Common myeloid progenitor, CD34-positive (primary cell): Measurements from ENCODE around the gene UBR2.

Experiments used
- CTCF ChIA-PET: fragments of 350-600 bp; sonication (Branson Sonifier 250); formaldehyde crosslinking; loops from one replicate; lab custom pipeline; 2021; ENCODE audit warnings: antibody characterized with exemption; lab: Charles Lee
- POLR2A ChIA-PET: fragments of 350-600 bp; sonication (Branson Sonifier 250); formaldehyde crosslinking; loops from one replicate; lab custom pipeline; 2021; ENCODE audit warnings: antibody characterized with exemption; lab: Charles Lee
- DNase-seq, 3 donors: peaks; one replicate each; pipeline versions ENCODE4 v3.0.0 to v3.0.0-alpha.2; 2013
- H3K27ac ChIP-seq, 2 experiments: 1 replicate in 1 of 2; 2 replicates in 1 of 2; pipeline ENCODE4 v1.7.0; 2013; ENCODE audit warnings: inconsistent platforms in 2 of 2, low read length in 2 of 2, mild to moderate bottlenecking in 2 of 2, low read depth in 1 of 2, moderate library complexity in 1 of 2; ENCODE audit not compliant: severe bottlenecking in 2 of 2, insufficient read depth in 1 of 2, poor library complexity in 1 of 2
- H3K27me3 ChIP-seq, 5 experiments: replicated peaks in 2 of 5; 1 replicate in 3 of 5; 2 replicates in 2 of 5; pipeline versions ENCODE4 v1.6.1 to v1.7.0; 2013; ENCODE audit warnings: low read length in 4 of 5, mild to moderate bottlenecking in 2 of 5, moderate library complexity in 2 of 5, inconsistent platforms in 1 of 5; ENCODE audit not compliant: insufficient read depth in 5 of 5, control insufficient read depth in 4 of 5
- H3K36me3 ChIP-seq, 4 experiments: 1 replicate in 2 of 4; 2 replicates in 2 of 4; pipeline versions ENCODE4 v1.6.1 to v1.7.0; 2013; ENCODE audit warnings: low read length in 3 of 4, control low read depth in 1 of 4, mild to moderate bottlenecking in 1 of 4; ENCODE audit not compliant: control insufficient read depth in 4 of 4, insufficient read depth in 4 of 4
- H3K4me1 ChIP-seq, 4 experiments: 1 replicate in 3 of 4; 2 replicates in 1 of 4; pipeline versions ENCODE4 v1.6.1 to v1.7.1; 2013; ENCODE audit warnings: low read length in 3 of 4, mild to moderate bottlenecking in 3 of 4, control low read depth in 1 of 4, inconsistent platforms in 1 of 4, moderate library complexity in 1 of 4; ENCODE audit not compliant: control insufficient read depth in 4 of 4, insufficient read depth in 4 of 4; ENCODE audit errors: control extremely low read depth in 1 of 4
- H3K4me3 ChIP-seq, 7 experiments: 1 replicate in 4 of 7; 2 replicates in 3 of 7; pipeline versions ENCODE4 v1.5.1 to v1.7.0; 2013; ENCODE audit warnings: mild to moderate bottlenecking in 7 of 7, low read length in 6 of 7, moderate library complexity in 6 of 7, inconsistent platforms in 2 of 7, low read depth in 2 of 7, control low read depth in 1 of 7; ENCODE audit not compliant: insufficient read depth in 4 of 7, control insufficient read depth in 1 of 7; ENCODE audit errors: extremely low read depth in 1 of 7
- H3K9me3 ChIP-seq, 5 experiments: 1 replicate in 4 of 5; 2 replicates in 1 of 5; pipeline versions ENCODE4 v1.6.1 to v1.7.1; 2013; ENCODE audit warnings: low read length in 4 of 5, mild to moderate bottlenecking in 2 of 5, inconsistent platforms in 1 of 5, low read depth in 1 of 5, moderate library complexity in 1 of 5; ENCODE audit not compliant: control insufficient read depth in 4 of 5, insufficient read depth in 2 of 5; ENCODE audit errors: control extremely low read depth in 1 of 5
- WGBS: methylation state at CpG from one replicate; pipeline ENCODE4 v1.1.5; 2013; ENCODE audit not compliant: insufficient coverage; 5-methylcytosine and 5-hydroxymethylcytosine counted together

UBR2 gene

DNA sequence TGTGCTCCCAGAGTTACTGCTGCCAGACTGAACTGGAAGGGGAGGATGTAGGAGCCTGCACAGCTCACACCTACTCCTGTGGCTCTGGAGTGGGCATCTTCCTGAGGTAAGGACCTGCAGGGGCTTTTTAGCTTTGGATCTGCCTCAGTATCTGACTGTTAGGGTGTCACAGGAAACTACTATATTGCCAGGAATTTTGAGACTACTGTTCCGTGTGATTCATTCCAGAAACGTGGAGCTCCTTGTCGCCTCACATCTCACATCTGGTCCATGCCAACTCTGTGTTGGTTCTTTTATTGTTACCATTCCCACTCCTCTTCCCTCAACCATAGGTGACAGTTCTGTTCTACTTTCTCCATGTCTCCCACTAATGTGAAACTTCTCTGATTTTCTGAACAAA lies 124.5 kb downstream of the UBR2 start:
- H3K9me3 ChIP-seq, result no peaks in the 10 kb centered on the region
- WGBS, result 94% methylated on average over 3 of the region's 3 CpGs
- H3K36me3 ChIP-seq, result peaks cover 29 to 86% (median 62%) of the 10 kb centered on the region in 4 experiments
- no peaks in the 10 kb centered on the region for H3K27me3 ChIP-seq
- no peak overlapping the region for H3K4me3 ChIP-seq
- no peak for DNase-seq
- H3K27ac ChIP-seq, result no peak overlapping the region
- ChIA-PET CTCF (interaction anchor here (0.8 to 2.5 kb wide), 6 partner anchors 9 to 189 kb away, joined by 3 to 7 read pairs (median 4); no protein-coding TSS in a partner anchor), POLR2A (no interaction called here)
- H3K4me1 ChIP-seq, result no peaks in the 10 kb centered on the region

DNA sequence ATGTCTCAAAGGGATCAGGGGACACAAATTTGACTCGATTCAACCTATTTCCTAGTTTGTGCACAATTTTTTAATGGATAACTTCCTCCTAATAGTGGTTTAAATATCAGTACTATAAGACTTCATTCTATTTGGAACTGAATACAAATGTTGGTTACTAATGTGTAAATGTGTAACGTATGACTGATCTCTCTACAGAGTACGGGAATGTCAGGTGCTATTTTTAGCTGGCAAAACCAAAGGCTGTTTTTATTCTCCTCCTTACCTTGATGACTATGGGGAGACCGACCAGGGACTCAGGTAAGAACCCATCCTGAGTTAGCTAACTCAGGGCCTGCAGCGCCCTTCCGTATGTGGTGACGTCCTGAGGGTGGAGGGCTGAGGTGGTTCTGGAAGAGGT lies 125.5 kb downstream of the UBR2 start:
- Histone ChIP-seq H3K27ac (no peak overlapping the region), H3K4me1 (peaks cover 0 to 6% (median 1%) of the 10 kb centered on the region in 4 experiments), H3K27me3 (no peaks in the 10 kb centered on the region), H3K9me3 (no peaks in the 10 kb centered on the region), H3K36me3 (peaks cover 24 to 81% (median 59%) of the 10 kb centered on the region in 4 experiments), H3K4me3 (no peak overlapping the region)
- ChIA-PET POLR2A (no interaction called here), CTCF (interaction anchor here (0.6 to 1.5 kb wide), 6 partner anchors 10 to 193 kb away, joined by 3 to 6 read pairs (median 4); no protein-coding TSS in a partner anchor)
- 89% methylated on average over 3 of the region's 7 CpGs for WGBS
- no peak for DNase-seq

- ChIA-PET POLR2A (interaction anchor here (0.6 kb wide), 1 partner anchor 425 kb away, joined by 3 read pairs; no protein-coding TSS in a partner anchor), CTCF (interaction anchor here (1.0 to 1.5 kb wide), 4 partner anchors 10 to 36 kb away, joined by 3 to 6 read pairs (median 4); no protein-coding TSS in a partner anchor)
- no peak for DNase-seq
- 96% methylated on average over 5 of the region's 5 CpGs for WGBS
- Histone ChIP-seq H3K27ac (no peak overlapping the region), H3K27me3 (no peaks in the 10 kb centered on the region), H3K9me3 (no peaks in the 10 kb centered on the region), H3K4me1 (peaks cover 0 to 6% (median 1%) of the 10 kb centered on the region in 4 experiments), H3K4me3 (no peak overlapping the region), H3K36me3 (peaks cover 22 to 77% (median 56%) of the 10 kb centered on the region in 4 experiments)
These were observed 126.4 kb downstream of the UBR2 start for GRCh38 chr6:42690151-42690702.

- Histone ChIP-seq H3K4me3 (no peak overlapping the region), H3K4me1 (peaks cover 0 to 6% (median 1%) of the 10 kb centered on the region in 4 experiments), H3K27me3 (no peaks in the 10 kb centered on the region), H3K27ac (no peak overlapping the region), H3K9me3 (no peaks in the 10 kb centered on the region), H3K36me3 (peaks cover 22 to 71% (median 51%) of the 10 kb centered on the region in 4 experiments)
- DNase-seq, result no peak
- CTCF ChIA-PET, result interaction anchor here (0.6 to 1.0 kb wide), 2 partner anchors 16 to 29 kb away, joined by 3 to 4 read pairs; no protein-coding TSS in a partner anchor
- POLR2A ChIA-PET, result no interaction called here
- 100% methylated on average over 2 of the region's 2 CpGs for WGBS
These were observed 127.0 kb downstream of the UBR2 start for GRCh38 chr6:42690872-42691271.

DNA sequence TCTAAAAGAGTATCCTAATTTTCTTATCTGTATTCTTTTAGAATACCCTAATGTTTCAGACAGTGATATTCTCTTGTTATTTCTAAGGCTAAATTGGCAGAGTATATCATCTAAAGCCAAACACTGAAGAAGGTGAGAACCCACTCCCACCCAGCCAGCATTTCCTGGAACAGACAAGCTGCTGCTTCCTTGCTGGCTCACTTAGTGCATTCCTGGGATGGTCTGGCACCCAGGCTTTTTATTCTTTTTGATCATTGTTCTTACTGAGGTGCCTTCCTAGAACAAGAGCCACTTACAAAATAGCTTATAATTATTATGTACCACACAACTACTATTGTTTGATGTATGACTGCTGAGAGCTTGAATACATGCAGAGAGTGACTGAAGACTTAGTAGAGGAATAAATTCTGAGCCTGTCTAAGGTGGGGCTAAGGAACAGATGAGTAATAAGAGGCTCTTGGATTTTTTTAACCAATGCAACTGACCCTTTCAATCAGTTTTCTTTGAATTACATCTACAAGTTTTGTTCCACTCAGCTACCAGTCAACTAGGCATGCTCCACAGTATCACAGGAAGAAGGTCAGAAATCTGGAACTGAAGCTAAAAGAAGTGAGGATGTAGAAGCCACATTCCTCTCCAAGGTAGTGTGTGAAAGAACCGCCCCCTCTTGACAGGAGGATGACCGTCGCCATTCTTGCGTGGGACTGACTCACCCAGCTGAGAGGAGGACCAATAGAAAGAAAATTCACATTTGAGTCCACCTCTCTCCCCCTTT lies 128.5 kb downstream of the UBR2 start:
- DNase-seq, result no peak
- Histone ChIP-seq H3K27ac (no peak overlapping the region), H3K4me3 (no peak overlapping the region), H3K4me1 (peaks cover 0 to 6% (median 1%) of the 10 kb centered on the region in 4 experiments), H3K9me3 (no peaks in the 10 kb centered on the region), H3K36me3 (peaks cover 22 to 65% (median 50%) of the 10 kb centered on the region in 4 experiments), H3K27me3 (no peaks in the 10 kb centered on the region)
- ChIA-PET CTCF (interaction anchor here (0.8 to 1.9 kb wide), 9 partner anchors 10 to 56 kb away, joined by 3 to 7 read pairs (median 4); no protein-coding TSS in a partner anchor), POLR2A (interaction anchor here (0.6 kb wide), 1 partner anchor 159 kb away, joined by 3 read pairs; no protein-coding TSS in a partner anchor)
- 100% methylated on average over 4 of the region's 4 CpGs for WGBS

DNA sequence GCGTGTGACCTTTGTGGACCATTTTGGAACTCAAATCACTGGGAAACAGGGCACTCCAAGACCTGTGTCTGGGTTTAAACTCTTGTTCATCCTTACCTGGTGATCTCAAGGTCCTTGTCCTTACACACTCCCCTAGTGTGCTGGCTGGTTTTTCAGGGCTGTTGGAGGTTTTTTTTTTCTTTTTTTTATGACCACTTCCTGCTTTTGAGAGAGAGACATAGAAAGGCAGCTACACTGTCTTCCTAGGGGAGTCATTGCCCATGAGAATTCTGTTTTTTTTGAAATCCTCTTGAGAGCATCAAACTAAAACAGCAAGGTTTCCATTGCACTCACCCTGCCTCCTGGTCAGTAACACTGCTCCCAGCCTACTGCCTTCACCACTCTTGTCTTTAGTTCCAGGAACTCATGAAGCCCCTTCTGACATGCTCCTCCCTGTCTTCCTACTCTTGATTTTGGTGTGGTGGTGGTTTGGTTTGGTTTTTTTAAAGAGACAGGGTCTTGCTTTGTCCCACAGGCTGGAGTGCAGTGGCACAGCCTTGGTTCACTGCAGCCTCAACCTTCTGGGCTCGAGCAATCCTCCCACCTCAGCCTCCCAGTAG lies 130.0 kb downstream of the UBR2 start:
- ChIA-PET POLR2A (no interaction called here), CTCF (interaction anchor here (0.7 to 2.0 kb wide), 6 partner anchors 9 to 184 kb away, joined by 3 to 8 read pairs (median 5); no protein-coding TSS in a partner anchor)
- 100% methylated on average over 2 of the region's 2 CpGs for WGBS
- DNase-seq, result peak in 2 of 3 donors; percentile 9 to 13
- H3K9me3 ChIP-seq, result no peaks in the 10 kb centered on the region
- no peak overlapping the region for H3K4me3 ChIP-seq
- peaks cover 15 to 53% (median 39%) of the 10 kb centered on the region in 4 experiments for H3K36me3 ChIP-seq
- H3K27me3 ChIP-seq, result no peaks in the 10 kb centered on the region
- no peak overlapping the region for H3K27ac ChIP-seq
- H3K4me1 ChIP-seq, result peaks cover 0 to 6% (median 1%) of the 10 kb centered on the region in 4 experiments
